ELF-1 (cell line): ENCODE data around the gene OGFRL1.

Experiments
- DNase-seq: peaks from one replicate; pipeline ENCODE4 v3.0.0-alpha.2; 2016; ENCODE audit warnings: low read depth, low spot score

The OGFRL1 gene

DNA sequence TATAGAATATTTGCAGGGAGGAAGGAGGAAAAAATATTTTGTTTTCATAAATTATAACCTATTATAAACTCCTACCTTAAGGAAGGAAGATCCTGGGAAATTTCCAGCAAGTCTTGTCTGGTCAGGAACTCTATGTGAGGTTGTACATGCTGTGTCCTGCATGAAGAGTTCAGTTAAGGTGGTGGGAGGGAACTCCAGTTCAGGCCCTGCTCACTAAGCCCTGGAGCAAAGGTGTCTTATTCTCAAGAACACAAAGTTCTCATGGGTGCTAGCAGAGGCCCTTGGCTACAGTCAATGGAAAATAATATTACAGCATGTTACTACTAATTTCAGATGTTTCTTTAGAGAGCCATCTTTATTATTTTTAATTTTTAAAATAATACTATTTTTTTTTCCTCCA lies 3.8 kb upstream of the OGFRL1 start:
- DNase-seq = no peak

GRCh38 chr6:71287038-71287437 lies 1.6 kb upstream of the OGFRL1 start:
- DNase-seq = no peak

GRCh38 chr6:71287926-71288227 lies 734 bp upstream of the OGFRL1 start:
- no peak for DNase-seq

DNA sequence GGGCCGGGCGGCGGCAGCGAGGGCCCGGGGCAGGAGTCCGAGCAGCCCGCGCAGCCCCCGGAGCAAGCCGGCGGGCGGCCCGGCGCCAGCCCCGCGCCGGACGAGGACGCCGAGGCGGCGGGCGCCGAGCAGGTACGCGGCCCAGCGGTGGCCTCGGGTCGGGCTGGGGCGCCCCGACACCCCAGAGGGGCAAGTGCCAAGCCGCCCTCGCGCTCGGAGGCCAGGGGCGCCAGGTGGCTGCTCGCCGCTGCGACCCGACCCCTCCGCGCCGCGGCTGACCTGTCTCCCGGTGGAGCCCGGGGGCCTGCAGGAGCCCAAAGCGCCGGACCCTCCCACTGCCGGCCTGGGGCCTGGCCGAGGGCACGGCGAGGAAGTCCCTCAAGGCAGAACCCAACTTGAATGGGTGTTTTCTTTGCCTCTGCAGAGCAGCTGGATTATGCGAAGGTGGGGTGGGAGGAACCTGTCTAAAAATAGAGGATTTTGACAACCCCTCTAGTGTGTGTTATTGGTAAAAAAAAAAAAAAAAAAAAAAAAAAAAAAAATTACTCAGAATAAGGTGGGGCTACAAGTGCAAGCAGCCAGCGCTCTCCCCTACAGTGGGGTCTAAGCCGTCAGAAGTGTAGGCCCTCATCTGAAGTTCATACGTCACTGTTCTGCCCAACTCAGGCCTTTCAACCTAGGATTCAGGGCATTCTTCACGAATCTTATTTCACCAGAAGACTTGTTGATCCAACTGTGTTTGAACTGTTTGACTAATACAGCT lies 609 bp downstream of the OGFRL1 start:
- DNase-seq = peak; percentile 39

DNA sequence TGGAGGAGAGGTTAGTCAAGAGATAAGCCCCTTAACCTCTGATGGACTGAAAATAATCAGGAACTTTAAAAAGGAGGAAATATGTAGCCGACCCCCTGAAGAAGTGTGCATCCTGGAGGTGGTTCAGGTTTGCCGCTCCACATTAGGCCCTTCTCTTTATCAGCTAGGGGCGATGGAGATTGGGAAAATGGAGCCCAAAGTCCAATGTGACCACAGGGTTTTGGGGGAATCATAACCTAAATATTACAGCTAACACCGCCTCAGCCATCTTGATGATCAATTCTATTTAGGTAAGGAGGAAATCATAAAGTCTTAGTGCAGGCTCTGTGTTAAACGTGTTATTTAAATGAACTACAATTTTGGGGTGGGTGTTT lies 1.2 kb downstream of the OGFRL1 start:
- no peak for DNase-seq

DNA sequence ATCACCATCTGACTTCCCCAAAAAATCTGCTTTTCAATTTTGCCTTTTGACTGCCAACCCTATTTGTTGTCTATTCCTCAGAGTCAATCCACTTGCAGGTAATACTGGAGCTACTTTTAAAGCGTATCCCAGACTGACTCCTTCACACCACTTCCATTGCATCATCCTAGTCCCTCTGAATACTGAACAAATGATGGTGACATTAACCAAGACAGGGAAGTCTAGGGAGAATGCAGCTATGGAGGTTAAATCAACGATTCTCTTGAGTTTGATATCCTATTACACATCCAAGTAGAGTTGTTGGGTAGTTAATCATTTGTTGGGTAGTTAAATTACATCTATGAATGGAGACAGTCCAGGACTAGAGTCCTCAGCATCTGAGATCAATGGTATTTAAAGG lies 2.0 kb downstream of the OGFRL1 start:
- DNase-seq = no peak

DNA sequence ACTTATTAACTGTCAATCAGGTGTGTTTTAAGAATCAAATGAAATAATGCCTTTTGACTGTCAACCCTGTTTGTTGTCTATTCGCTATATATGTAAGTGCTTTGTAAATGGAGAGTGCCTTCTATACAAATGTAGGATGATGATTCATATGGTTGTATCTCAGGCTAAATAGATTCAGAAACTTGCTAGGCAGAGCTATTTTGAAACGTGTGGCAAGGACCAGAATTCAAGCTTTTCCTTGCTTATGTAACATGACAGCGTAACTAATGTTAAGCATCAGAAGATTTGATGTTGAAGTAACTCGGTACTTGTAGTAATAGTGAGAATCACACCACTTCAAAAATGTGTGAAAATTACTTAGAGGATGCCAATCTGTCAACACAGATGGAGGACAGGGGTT lies 3.4 kb downstream of the OGFRL1 start:
- no peak for DNase-seq

DNA sequence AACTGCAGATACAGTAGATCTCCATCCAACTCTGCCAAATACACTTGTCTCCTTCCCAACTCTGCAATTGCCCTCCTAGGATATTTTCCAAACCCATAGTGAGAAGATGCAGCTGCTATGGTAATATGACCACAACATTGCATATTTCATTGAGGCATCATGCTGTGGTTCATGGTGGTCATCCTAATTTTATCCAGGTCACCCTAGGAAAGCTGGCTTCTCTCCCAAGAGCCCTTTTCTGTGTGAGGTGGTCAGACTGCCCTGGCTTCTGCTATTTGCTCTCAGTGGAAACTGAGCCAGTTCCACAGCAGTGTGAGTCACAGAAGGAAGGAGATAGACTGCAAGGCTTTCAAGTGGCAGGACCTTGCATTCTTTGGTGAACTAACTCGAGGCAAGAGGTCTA lies 5.5 kb downstream of the OGFRL1 start:
- DNase-seq = no peak

DNA sequence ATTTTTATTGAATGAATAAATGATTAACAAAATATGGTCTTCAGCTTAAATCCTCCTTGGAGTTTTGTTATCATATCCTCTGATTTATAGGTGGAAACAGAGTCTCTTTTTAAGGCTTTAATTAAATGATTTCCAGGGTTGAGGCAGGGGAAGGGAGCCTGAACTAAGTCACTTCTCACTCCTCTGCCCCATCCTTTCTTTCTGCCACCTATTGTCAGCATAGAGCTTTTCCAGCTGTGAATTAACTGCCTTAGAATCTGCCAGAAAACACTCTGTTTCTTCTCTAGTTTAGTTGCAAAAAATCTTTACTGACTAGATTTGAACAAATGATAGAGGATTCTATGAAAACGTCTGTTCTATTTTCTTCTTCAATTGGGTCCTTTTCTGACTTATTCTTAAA lies 9.8 kb downstream of the OGFRL1 start:
- DNase-seq = no peak

GRCh38 chr6:71299541-71300470 lies 11.2 kb downstream of the OGFRL1 start:
- no peak for DNase-seq

- DNase-seq = no peak
Observed at GRCh38 chr6:71300561-71301168, 12.1 kb downstream of the OGFRL1 start.

GRCh38 chr6:71301546-71301945 lies 12.9 kb downstream of the OGFRL1 start:
- DNase-seq = no peak

GRCh38 chr6:71309656-71310055 lies 21.0 kb downstream of the OGFRL1 start:
- no peak for DNase-seq

GRCh38 chr6:71310261-71310660 lies 21.6 kb downstream of the OGFRL1 start:
- DNase-seq = no peak

DNA sequence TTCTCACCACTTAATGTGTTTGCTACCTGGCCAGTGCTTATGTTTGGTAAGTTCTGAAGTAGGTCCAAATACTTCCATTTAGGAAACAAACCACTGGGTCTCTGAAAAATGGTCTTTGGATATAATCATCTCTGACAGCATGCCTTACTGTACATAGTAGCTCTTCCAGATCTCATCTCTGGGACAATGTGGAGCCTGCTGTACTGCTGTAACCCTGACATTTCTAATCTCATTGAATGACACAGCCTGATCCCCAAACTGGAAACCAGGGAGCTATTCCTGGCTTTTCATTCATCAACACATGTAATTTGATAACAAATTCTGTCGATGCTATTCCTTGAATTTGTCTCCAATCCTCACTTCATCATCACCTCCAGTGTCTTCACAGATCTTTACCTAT lies 23.5 kb downstream of the OGFRL1 start:
- no peak for DNase-seq

DNA sequence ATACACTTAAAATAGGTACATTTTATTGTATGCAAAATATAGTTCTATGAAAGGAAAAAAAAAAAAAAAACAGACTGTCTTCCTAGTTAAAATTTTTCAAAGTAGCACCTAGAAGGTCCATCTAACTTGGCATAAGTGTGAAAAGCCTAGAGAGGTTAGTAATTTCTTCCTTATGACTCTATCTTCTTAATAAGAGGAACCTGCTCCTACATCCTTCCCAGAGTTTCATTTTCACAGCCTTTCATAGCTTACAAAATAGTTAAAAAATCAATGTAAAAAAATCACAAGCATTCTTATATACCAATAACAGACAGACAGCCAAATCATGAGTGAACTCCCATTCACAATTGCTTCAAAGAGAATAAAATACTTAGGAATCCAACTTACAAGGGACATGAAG lies 28.8 kb downstream of the OGFRL1 start:
- DNase-seq = no peak

DNA sequence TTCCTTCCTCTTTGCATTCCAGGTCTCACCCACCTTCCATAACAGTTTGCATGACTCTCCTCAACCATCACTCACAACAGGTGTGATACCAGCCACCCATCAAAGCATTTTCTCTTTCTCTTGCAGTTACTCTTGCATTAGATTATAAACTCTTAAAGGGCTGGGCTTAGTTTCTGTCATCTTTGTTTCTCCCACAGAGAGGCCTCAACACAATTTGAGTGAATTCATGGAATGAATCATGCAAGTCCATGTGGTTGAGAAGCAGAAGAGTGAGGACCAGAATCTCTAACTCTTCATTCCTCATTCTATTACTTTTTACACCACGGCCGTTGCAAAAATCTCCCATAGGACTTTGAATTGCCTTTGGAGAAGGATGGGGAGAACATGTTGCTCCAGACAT lies 31.4 kb downstream of the OGFRL1 start:
- DNase-seq = no peak

DNA sequence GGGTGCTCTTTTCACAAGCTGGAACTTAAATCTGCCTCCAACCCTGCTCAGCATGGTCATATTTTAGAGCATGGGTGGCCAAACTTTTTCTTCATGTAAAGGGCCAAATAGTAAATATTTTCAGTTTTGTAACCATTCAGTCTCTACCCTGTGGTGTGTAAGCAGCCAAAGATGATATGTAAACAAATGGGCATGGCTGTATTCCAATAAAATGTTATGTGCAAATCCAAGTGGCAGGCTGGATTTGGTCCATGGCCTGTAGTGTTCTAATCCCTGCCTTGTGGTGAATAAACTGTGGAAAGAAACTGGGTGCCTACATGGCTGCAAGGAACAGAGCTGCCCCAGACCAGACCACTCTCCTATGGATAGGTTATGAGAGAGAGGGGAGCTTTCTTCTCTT lies 32.7 kb downstream of the OGFRL1 start:
- no peak for DNase-seq

DNA sequence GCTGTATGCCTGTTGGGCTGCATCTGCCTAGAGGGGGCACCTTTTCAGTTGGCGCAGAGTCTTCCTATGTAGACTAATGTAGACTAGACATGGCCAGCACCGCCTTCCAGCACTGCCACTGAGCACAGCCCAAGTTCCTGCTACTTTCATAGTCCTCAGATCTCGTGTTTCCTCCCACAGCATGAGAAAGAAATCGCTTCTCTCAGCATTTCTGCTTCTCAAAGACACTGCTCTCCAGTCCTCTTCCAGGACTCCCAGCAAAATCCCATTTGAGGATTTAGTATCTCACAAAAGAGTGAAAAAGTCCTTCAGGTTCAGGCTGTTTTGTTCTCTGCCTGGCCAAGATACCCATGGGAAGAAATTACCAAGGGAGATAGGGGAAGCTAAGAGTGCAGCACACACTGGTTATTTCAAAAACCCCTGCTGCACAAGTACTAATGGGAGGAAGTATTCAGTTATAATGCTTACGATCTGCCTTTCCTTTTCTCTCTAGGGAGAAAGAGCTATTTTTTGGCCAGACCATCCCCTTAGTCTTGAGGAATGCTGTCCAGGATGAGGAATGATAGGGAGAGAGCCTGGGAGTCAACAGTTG lies 35.7 kb downstream of the OGFRL1 start:
- no peak for DNase-seq

DNA sequence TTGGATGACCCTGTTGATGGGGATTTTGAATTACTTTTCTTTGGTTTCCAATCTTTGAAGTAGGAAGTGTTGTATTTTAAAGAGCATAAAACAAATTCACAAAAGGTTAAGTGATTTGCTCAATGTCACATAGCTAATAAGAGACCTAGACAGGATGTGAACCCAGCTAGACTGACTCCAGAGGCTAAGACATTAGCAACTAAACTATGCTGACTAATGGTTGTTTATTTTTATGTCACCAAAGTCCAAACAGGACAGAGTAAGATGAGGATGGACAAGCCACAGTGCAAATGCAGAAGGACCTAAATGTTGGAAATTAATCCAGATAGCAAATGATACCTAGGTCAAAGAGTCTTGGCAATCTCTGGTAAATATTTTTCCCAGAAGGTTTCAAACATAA lies 38.0 kb downstream of the OGFRL1 start:
- DNase-seq = no peak

DNA sequence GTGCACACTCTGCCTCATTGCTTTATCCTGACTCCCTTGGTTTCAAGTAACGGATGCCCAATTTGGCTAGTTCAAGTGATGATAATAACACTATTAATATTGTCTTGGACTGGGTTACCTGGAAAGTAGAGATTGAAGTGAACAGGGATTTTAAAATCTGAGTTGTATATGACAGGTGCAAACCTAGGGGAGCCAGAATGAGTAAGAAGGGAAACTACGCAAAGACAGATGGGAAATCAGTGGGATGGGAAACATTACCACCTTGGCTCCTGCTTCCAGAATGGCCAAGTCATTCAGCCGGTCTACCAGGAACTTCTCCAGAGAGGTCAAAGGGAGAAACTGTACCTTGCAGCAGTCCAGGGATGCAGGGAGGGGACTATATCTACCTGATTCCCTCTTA lies 41.9 kb downstream of the OGFRL1 start:
- no peak for DNase-seq

DNA sequence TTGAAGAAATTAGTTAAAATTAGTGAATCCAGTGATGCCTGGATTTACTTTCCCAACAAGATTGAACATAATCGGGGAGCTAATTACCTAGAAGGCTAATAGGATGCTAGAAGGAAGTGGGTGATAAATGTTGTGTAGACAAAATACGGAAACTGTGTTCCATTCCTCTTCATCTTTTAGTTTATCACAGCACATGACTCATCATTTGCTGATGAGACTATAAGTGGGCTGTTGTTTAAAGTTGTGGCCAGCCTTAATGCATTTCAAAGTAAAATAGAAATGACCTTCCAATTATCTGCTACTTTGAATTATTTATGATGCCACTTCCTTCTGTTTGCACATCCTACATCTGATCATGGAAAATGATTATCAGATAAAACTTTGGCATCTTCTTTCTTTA lies 43.4 kb downstream of the OGFRL1 start:
- no peak for DNase-seq
